Muscle layer of colon (tissue), 2 donors: ENCODE data around the gene ARID5A.
A peak's percentile ranks its signal among the peaks of the same experiment; 100 is the strongest.
"Not testable (repeated sequence)": the region's sequence is repeated elsewhere in the genome, so short reads cannot be mapped to it uniquely, and the experiment has no call there.

Source experiments
- H3K27ac ChIP-seq: one replicate; pipeline ENCODE4 v1.7.0; 2013; ENCODE audit warnings: low read depth, mild to moderate bottlenecking, low read length, moderate library complexity
- H3K27me3 ChIP-seq, 2 donors: one replicate each; pipeline ENCODE4 v1.7.0; 2013; ENCODE audit warnings: low read length in 2 of 2, mild to moderate bottlenecking in 2 of 2; ENCODE audit not compliant: insufficient read depth in 2 of 2, control insufficient read depth in 1 of 2
- H3K36me3 ChIP-seq: one replicate; pipeline ENCODE4 v1.7.0; 2013; ENCODE audit warnings: mild to moderate bottlenecking, low read length; ENCODE audit not compliant: insufficient read depth
- H3K4me1 ChIP-seq: one replicate; pipeline ENCODE4 v1.7.0; 2013; ENCODE audit warnings: mild to moderate bottlenecking, low read length; ENCODE audit not compliant: insufficient read depth
- H3K4me3 ChIP-seq, 2 donors: one replicate each; pipeline ENCODE4 v1.7.0; 2013; ENCODE audit warnings: low read length in 2 of 2, low read depth in 1 of 2, mild to moderate bottlenecking in 1 of 2, moderate library complexity in 1 of 2
- H3K9ac ChIP-seq: one replicate; pipeline ENCODE4 v1.7.0; 2013; ENCODE audit warnings: low read length
- H3K9me3 ChIP-seq: one replicate; pipeline ENCODE4 v1.7.0; 2013; ENCODE audit warnings: mild to moderate bottlenecking, low read length
- donor health status: abdominal sarcoma.
- donor health status: Adenocarcinoma of cecum.

Gene ARID5A

GRCh38 chr2:96536445-96537065 lies at the start of gene ARID5A:
Gene ARID5A (plus strand): TSS chr2:96536752. CDS start chr2:96536827, 75 bp downstream.
- H3K4me1 ChIP-seq, result peaks cover 53% of the 10 kb centered on the region
- H3K27me3 ChIP-seq, result no peaks in the 10 kb centered on the region
- no peaks in the 10 kb centered on the region for H3K36me3 ChIP-seq
- H3K9ac ChIP-seq, result peak within 1 kb of the TSS; percentile 58
- H3K9me3 ChIP-seq, result no peaks in the 10 kb centered on the region
- H3K4me3 ChIP-seq, result peak within 1 kb of the TSS; percentile 64 to 84
- H3K27ac ChIP-seq, result peak within 1 kb of the TSS; percentile 92

GRCh38 chr2:96489261-96489660 lies 47.3 kb upstream of the ARID5A start:
- no peaks in the 10 kb centered on the region for H3K27me3 ChIP-seq
- no peaks in the 10 kb centered on the region for H3K36me3 ChIP-seq
- H3K4me3 ChIP-seq, result no peak overlapping the region
- H3K9ac ChIP-seq, result no peak overlapping the region
- H3K27ac ChIP-seq, result no peak overlapping the region
- H3K9me3 ChIP-seq, result no peaks in the 10 kb centered on the region
- peaks cover 12% of the 10 kb centered on the region for H3K4me1 ChIP-seq

- Histone ChIP-seq H3K36me3 (no peaks in the 10 kb centered on the region), H3K27me3 (no peaks in the 10 kb centered on the region), H3K9me3 (no peaks in the 10 kb centered on the region), H3K27ac (no peak overlapping the region), H3K4me3 (no peak overlapping the region), H3K4me1 (peaks cover 12% of the 10 kb centered on the region), H3K9ac (no peak overlapping the region)
These were observed 46.9 kb upstream of the ARID5A start for GRCh38 chr2:96489663-96490062.

- H3K9ac ChIP-seq, result no peak overlapping the region
- H3K4me3 ChIP-seq, result no peak overlapping the region
- peaks cover under 1% of the 10 kb centered on the region for H3K4me1 ChIP-seq
- H3K9me3 ChIP-seq, result no peaks in the 10 kb centered on the region
- H3K36me3 ChIP-seq, result no peaks in the 10 kb centered on the region
- H3K27ac ChIP-seq, result no peak overlapping the region
- no peaks in the 10 kb centered on the region for H3K27me3 ChIP-seq
These were observed 44.6 kb upstream of the ARID5A start for GRCh38 chr2:96491860-96492497.

DNA sequence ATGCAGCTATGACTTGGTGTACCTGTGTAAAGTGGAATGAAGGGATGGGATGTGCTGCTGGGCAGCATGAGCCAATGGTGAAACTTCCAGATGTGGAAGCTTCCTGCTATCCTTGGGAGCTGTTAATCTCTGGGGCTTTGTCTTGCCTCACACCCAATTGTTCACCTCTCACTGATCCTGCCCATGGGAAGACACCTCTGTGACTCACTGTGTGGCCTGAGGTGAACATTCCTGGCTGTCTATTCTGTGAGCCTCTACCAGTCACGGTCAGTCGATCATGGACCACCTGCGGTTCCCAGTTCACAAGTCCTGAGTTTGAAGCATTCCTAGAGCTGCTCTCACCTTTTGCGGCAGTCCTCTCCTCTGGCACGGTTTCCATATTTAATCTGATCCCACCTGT lies 43.5 kb upstream of the ARID5A start:
- Histone ChIP-seq H3K4me3 (no peak overlapping the region), H3K36me3 (no peaks in the 10 kb centered on the region)

GRCh38 chr2:96494188-96494587 lies 42.4 kb upstream of the ARID5A start:
- Histone ChIP-seq H3K36me3 (no peaks in the 10 kb centered on the region), H3K4me3 (no peak overlapping the region), H3K4me1 (no peaks in the 10 kb centered on the region), H3K9me3 (no peaks in the 10 kb centered on the region), H3K27me3 (no peaks in the 10 kb centered on the region), H3K9ac (no peak overlapping the region), H3K27ac (no peak overlapping the region)

More for the DNA sequence above, 43.5 kb upstream of the ARID5A start:
- Histone ChIP-seq H3K9ac (no peak overlapping the region), H3K9me3 (no peaks in the 10 kb centered on the region), H3K4me1 (no peaks in the 10 kb centered on the region), H3K27me3 (no peaks in the 10 kb centered on the region), H3K27ac (no peak overlapping the region)

DNA sequence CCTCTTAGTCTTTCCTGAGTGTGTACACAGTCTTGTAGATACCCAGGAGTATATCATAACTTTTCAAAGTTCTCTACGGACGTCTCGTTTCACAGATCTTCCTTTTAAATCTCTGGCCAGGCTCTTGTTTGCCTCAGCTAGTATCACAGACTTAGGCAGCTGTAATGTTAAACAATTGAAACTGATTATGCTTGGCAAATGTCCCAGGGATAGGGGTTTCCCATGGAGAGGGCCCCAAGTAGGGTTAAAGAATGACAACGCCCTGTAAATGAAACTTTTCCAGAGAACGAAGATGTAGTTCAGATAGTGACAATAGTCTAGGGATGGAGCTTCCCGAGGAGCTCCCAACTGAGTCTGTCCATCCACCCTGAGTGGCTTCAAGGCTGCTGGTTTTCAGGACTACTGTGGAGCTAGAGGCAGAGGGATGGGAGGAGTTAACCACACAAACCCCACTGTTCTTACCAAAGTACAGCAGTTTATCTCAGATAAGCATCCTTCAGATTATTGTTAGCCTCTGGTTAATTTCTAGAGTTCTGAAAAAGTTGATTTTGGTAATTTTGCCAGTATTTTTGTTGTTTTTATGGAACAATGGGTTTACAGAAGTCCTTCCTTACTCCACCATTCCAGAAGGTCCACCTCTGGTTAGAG lies 40.4 kb upstream of the ARID5A start:
- H3K4me3 ChIP-seq, result no peak overlapping the region
- H3K9me3 ChIP-seq, result no peaks in the 10 kb centered on the region
- H3K4me1 ChIP-seq, result no peaks in the 10 kb centered on the region
- H3K36me3 ChIP-seq, result no peaks in the 10 kb centered on the region
- H3K27ac ChIP-seq, result no peak overlapping the region
- no peak overlapping the region for H3K9ac ChIP-seq
- peaks cover 0 to 13% of the 10 kb centered on the region in 2 donors for H3K27me3 ChIP-seq

DNA sequence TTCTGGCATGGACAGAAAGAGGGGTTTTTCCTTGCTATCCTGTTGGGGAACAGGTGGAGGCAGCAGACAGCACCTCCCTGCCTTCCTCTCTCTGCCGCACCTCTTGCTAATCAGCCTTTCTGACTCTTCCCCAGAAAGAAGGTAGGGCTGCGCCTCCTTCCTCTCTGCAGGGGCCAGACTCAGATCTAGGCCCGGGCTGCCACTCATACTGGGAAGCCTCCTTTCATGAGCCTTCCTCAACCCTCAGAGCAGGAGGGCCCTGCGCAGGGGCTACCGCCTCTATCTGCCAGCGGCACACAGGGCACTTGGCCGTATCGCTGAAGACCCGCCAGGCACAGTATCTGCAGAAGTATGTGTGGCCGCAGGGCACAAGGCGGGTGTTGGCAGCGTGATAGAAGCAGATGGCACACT lies 38.5 kb upstream of the ARID5A start:
- Histone ChIP-seq H3K9ac (no peak overlapping the region), H3K27ac (no peak overlapping the region), H3K36me3 (no peaks in the 10 kb centered on the region), H3K27me3 (peaks cover 0 to 22% of the 10 kb centered on the region in 2 donors), H3K4me1 (no peaks in the 10 kb centered on the region), H3K9me3 (no peaks in the 10 kb centered on the region), H3K4me3 (no peak overlapping the region)

DNA sequence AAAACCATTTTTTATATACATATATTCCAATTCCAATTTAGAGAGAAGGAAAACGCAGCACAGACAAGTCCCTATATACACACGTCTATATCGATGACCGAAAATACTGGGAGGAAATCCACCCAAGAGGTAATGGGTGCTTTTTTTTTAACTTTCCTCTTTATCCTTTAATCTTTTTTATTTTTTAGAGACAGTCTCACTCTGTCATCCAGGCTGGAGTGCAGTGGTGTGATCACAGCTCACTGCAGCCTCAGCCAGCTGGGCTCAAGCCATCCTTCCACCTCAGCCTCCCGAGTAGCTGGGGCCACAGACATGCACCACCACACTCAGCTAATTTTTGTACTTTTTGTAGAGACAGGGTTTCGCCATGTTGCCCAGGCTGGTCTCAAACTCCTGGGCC lies 37.9 kb upstream of the ARID5A start:
- not testable (repeated sequence) for H3K9me3 ChIP-seq, H3K9ac ChIP-seq, H3K36me3 ChIP-seq, H3K27ac ChIP-seq, H3K4me1 ChIP-seq, H3K4me3 ChIP-seq
- H3K27me3 ChIP-seq, result peaks cover 0 to 26% of the 10 kb centered on the region in 2 donors

DNA sequence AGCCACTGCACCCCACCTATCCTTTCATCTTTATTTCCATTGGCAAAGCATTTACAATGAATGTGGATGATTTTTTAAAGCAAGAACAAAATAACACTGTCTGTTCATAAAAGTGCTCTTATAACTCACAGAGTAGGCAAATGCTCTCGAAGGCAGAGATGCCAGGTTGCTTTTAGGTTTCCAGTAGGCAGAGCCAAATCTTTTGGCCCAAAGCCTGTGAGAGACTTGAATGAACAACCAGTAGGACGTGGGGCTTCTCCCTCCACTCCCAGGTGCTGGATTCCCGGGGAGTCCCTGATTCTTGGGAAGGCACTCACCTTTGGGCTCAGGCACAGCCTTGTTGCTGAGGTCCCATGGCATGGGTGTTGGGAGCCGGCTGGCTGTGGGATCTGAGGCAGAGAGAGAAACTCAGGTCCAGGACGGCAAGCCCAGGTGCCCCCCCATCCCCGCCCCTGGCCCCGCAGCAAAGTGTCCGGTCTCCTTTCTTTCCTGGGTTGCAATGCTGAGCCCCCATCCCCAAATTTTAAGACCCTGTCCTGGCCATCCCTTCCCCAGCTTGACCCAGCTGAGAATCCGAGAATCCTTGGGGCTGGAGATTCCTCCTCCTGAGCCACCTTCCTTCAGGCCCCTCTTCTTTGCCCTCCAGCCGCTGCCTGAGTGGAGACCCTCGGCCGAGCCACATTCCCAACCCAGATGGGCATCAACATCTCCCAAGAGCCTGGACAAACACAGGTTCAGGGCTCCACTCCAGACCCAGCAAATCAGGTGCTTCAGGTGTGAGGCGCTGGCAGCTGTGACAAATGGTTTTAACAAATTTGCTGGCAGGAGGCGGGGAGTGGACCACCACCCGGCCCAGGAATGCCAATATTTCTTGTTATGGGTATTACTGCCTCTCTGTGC lies 37.2 kb upstream of the ARID5A start:
- Histone ChIP-seq H3K36me3 (no peaks in the 10 kb centered on the region), H3K9ac (no peak overlapping the region), H3K27me3 (peaks cover 0 to 26% of the 10 kb centered on the region in 2 donors), H3K4me1 (no peaks in the 10 kb centered on the region), H3K9me3 (no peaks in the 10 kb centered on the region), H3K27ac (no peak overlapping the region), H3K4me3 (no peak overlapping the region)

DNA sequence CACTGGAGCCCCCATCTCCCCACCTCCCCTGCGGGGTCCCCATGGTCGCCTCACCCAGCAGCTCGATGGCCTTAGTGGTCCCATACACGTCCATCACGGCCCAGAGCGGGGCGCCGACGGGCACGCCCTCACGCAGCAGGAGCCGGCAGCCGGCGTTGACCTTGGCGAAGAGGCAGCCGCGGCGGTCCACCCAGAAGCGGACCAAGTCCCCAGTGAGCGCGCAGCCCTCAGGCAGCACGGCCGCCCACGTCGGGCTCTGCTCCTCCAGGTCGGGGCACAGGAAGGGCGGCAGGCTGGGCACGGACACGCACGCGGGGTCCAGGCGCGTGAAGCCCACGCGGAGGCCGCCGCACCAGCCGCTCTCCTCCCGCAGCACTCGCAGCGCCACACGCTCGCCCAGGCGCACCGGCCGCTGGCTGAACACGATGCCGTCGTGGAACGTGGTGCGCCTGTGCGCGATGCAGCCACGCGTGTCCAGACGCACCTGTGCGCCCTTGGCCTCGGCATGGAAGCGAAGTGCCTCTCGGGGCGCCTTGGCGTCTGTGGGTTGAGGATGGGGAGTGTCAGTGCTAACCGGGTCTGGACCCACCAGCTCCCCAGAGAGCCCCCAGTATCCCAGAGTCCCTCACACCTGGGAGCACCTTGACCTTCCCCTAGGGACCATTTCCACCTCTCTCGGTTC lies 36.0 kb upstream of the ARID5A start:
- Histone ChIP-seq H3K36me3 (no peaks in the 10 kb centered on the region), H3K4me3 (no peak overlapping the region), H3K9ac (no peak overlapping the region), H3K4me1 (no peaks in the 10 kb centered on the region), H3K9me3 (no peaks in the 10 kb centered on the region), H3K27ac (no peak overlapping the region), H3K27me3 (peaks cover 0 to 26% of the 10 kb centered on the region in 2 donors)
